C4-2B (cell line): ENCODE data around the gene TAOK2.

Source experiments
- H3K27ac ChIP-seq: fragments of 450-650 bp; 2 replicates; pipeline ENCODE4 v1.5.1; 2017
- ZFX ChIP-seq: fragments of 450-650 bp; IDR thresholded peaks from 2 replicates; pipeline ENCODE4 v1.6.1; 2017
- TF ChIP-seq, protein P1 (sequence below): fragments of 450-650 bp; conservative IDR thresholded peaks from 2 replicates; pipeline ENCODE4 v1.5.1; 2017; ENCODE audit warnings: mild to moderate bottlenecking

The TAOK2 gene

GRCh38 chr16:30018731-30019158 is 45.1 kb downstream of the TAOK2 start:
- no peak overlapping the region for H3K27ac ChIP-seq

DNA sequence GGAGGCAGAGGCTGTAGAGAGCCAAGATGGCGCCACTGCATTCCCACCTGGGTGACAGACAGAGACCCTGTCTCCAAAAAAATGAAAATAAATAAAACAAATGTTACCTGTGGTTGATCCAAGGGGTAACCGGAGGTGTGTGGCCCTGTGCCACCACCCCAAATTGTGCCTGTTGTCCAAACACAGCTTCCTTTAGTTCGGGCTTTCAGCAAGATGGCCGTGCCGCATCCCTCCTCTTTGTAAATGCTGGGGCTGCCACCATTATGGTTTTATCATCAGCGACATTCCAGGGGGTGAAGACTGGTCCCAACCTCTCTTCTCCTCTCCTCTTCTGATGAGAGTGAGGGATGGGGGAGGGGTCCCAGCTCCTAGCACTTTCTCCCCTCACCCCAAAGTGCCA is 49.2 kb downstream of the TAOK2 start, which contains the start of gene C16orf92:
TSS of gene C16orf92 (plus strand) at position 312 of the 400 bp plus-strand sequence. CDS start 143 bp downstream, outside the sequence.
- no peak within 1 kb of the TSS for H3K27ac ChIP-seq
- TF ChIP-seq ZFX: no peak
- TF ChIP-seq, protein P1, sequence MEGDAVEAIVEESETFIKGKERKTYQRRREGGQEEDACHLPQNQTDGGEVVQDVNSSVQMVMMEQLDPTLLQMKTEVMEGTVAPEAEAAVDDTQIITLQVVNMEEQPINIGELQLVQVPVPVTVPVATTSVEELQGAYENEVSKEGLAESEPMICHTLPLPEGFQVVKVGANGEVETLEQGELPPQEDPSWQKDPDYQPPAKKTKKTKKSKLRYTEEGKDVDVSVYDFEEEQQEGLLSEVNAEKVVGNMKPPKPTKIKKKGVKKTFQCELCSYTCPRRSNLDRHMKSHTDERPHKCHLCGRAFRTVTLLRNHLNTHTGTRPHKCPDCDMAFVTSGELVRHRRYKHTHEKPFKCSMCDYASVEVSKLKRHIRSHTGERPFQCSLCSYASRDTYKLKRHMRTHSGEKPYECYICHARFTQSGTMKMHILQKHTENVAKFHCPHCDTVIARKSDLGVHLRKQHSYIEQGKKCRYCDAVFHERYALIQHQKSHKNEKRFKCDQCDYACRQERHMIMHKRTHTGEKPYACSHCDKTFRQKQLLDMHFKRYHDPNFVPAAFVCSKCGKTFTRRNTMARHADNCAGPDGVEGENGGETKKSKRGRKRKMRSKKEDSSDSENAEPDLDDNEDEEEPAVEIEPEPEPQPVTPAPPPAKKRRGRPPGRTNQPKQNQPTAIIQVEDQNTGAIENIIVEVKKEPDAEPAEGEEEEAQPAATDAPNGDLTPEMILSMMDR: no peak

More at GRCh38 chr16:30018731-30019158, 45.1 kb downstream of the TAOK2 start:
- TF ChIP-seq ZFX: no peak
- TF ChIP-seq, protein P1: no peak

GRCh38 chr16:30023586-30023985 is 49.9 kb downstream of the TAOK2 start:
- TF ChIP-seq, protein P1: no peak
- TF ChIP-seq ZFX: no peak
- H3K27ac ChIP-seq: no peak overlapping the region

DNA sequence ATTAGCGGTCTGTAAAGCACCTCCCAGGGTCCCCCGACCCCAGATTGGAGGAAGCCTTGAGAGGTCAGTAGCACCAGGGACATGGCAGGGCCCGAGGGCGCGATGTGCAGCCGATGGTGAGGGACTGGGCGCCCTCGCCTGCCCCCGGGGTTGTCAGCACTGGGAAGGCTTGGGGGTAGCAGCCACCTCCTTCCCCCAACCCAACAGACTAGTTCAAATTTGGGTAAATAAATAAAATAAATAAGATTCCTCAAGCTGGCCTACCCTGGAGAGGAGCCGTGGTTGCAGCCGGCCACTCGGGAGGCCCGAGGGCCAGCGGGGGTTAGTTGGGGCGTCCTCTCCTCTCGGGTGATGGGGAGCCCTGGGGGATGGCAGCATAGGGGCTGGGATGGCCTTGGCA is 50.8 kb downstream of the TAOK2 start:
- H3K27ac ChIP-seq: no peak overlapping the region
- no peak for TF ChIP-seq ZFX
- TF ChIP-seq, protein P1: no peak

- H3K27ac ChIP-seq: no peak overlapping the region
- TF ChIP-seq ZFX: no peak
- TF ChIP-seq, protein P1: no peak
These were observed 51.5 kb downstream of the TAOK2 start for GRCh38 chr16:30025156-30025555.

- no peak overlapping the region for H3K27ac ChIP-seq
- TF ChIP-seq ZFX: no peak
- TF ChIP-seq, protein P1: no peak
These were observed 51.9 kb downstream of the TAOK2 start for GRCh38 chr16:30025574-30025973.

DNA sequence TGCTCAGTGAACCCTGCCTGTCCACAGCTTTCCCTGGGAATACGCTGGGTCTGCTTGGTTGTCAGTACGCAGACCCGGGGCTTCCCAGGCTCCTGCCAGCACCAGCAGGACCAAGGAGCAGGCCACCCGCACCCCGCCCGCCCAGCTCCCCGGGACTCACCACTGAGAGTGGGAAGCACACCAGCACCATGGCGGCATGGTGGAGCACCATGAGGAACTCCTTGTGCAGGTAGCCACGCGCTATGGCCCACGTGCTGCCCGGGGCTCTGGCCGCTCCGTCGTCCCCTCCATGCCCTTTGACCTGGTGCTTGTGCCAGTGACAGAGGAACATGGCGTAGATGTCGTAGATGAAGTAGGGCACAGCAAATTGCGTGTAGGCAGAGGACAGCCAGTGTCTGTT is 52.8 kb downstream of the TAOK2 start:
- TF ChIP-seq, protein P1: no peak
- TF ChIP-seq ZFX: no peak
- no peak overlapping the region for H3K27ac ChIP-seq
